HG03060 (cell line): ENCODE measurements around the gene ADD1.

ENCODE experiments used
- ATAC-seq: cut with Tn5 transposase; IDR thresholded peaks from one replicate; pipeline ENCODE4 v1.9.1; 2021; ENCODE audit warnings: low read depth, moderate number of reproducible peaks; ENCODE audit not compliant: unreplicated experiment

ADD1 gene

GRCh38 chr4:2832981-2833670, 10.5 kb upstream of the ADD1 start:
- no peak for ATAC-seq

GRCh38 chr4:2833671-2834000, 10.0 kb upstream of the ADD1 start:
- ATAC-seq, result no peak

GRCh38 chr4:2834001-2834921, 9.4 kb upstream of the ADD1 start:
- ATAC-seq, result no peak

- no peak for ATAC-seq
Observed at GRCh38 chr4:2835978-2836377, 7.7 kb upstream of the ADD1 start.

- no peak for ATAC-seq
Observed at GRCh38 chr4:2836391-2836859, 7.2 kb upstream of the ADD1 start.

GRCh38 chr4:2837110-2837903, 6.3 kb upstream of the ADD1 start:
- ATAC-seq, result no peak

- no peak for ATAC-seq
Observed at GRCh38 chr4:2837904-2838496, 5.6 kb upstream of the ADD1 start.

GRCh38 chr4:2839060-2839459, 4.6 kb upstream of the ADD1 start:
- ATAC-seq, result no peak

- ATAC-seq, result no peak
Observed at GRCh38 chr4:2842687-2843262, 869 bp upstream of the ADD1 start.

GRCh38 chr4:2843941-2844584, 419 bp downstream of the ADD1 start:
- no peak for ATAC-seq

GRCh38 chr4:2846172-2846571, 2.5 kb downstream of the ADD1 start:
- ATAC-seq, result no peak

- ATAC-seq, result no peak
Observed at GRCh38 chr4:2847302-2847871, 3.7 kb downstream of the ADD1 start.

GRCh38 chr4:2848449-2848848, 4.8 kb downstream of the ADD1 start:
- ATAC-seq, result no peak

- ATAC-seq, result no peak
Observed at GRCh38 chr4:2849267-2850152, 5.9 kb downstream of the ADD1 start.

GRCh38 chr4:2850966-2851798, 7.5 kb downstream of the ADD1 start:
- ATAC-seq, result no peak

GRCh38 chr4:2852481-2852921, 8.9 kb downstream of the ADD1 start:
- ATAC-seq, result peak; percentile 42

- no peak for ATAC-seq
Observed at GRCh38 chr4:2855584-2855983, 11.9 kb downstream of the ADD1 start.

- ATAC-seq, result no peak
Observed at GRCh38 chr4:2856266-2856665, 12.6 kb downstream of the ADD1 start.
